ENCODE measurements around the gene ATP2B2. TPM values are rescaled to one million over a fixed set of nuclear protein-coding genes. Genes with fewer than 3 reads are reported as not detected.
A peak's percentile ranks its signal among the peaks of the same experiment; 100 is the strongest.

ATP2B2 gene
- total and polyA plus RNA-seq, 9 of the 15 experiments (the other 6 are each of a cell fraction or from before 2014, with no cell fraction given), result 0.06 TPM; not detected in 8

DNA sequence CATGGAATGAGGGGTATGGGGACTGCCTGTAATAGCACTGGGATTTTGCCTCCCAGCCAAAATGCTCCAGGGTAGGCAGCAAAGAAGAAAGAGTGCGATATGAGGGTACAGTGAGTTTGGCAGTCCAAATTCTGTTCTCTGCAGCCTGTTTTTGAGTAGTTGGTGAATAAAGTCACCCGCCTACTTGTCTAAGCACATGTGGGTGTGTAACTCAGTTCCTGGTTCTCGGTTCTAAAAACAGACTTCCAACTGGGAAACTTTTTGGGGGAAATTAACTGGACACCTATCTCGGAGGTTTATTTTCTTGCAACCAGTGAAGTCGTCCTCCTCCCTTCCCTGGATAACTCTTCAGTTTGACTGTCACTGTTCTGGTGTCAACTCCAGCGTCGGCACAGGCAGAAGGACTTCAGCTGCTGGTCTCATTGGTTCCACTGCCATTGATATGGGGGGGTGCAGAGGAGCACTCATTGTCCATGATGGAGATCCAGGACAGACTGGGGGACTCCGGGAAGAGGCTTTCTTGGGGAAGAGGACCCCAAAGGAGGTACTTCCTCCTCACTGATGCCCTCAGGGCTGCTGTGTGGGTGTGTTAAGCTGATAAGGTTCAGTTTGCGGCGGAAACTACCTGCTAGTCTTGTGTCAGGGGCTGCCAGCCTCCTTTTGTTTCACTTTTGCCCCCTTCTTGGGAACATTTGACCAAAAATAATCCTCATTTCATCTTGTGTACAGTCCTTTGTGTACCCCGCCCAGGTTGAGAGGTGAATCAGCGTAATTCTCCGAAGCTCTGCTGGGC lies 225.8 kb downstream of the ATP2B2 start (continued):
- TF ChIP-seq RBFOX2 (IDR thresholded peaks at IDR 0.05; ENCODE audit: low read depth, low read length), result no peak
- no peak for TF ChIP-seq KAT8 (IDR thresholded peaks at IDR 0.05; ENCODE audit: low read depth)
- TF ChIP-seq, protein P1, sequence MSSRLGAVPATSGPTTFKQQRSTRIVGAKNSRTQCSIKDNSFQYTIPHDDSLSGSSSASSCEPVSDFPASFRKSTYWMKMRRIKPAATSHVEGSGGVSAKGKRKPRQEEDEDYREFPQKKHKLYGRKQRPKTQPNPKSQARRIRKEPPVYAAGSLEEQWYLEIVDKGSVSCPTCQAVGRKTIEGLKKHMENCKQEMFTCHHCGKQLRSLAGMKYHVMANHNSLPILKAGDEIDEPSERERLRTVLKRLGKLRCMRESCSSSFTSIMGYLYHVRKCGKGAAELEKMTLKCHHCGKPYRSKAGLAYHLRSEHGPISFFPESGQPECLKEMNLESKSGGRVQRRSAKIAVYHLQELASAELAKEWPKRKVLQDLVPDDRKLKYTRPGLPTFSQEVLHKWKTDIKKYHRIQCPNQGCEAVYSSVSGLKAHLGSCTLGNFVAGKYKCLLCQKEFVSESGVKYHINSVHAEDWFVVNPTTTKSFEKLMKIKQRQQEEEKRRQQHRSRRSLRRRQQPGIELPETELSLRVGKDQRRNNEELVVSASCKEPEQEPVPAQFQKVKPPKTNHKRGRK (tag; IDR thresholded peaks at IDR 0.05), result no peak
- TF ChIP-seq YY1 (IDR thresholded peaks at IDR 0.05; ENCODE audit: borderline replicate concordance in 1 of 3, control insufficient read depth in 1 of 3, extremely low read depth in 1 of 3, insufficient read depth in 3 of 3, insufficient read length in 1 of 3, insufficient replicate concordance in 2 of 3, low read depth in 1 of 3, low read length in 2 of 3), result no peak
- no peak for TF ChIP-seq SMAD1 (IDR thresholded peaks at IDR 0.05; ENCODE audit: low read depth, low read length, partially characterized antibody)
- no peak for TF ChIP-seq XRCC3 (IDR thresholded peaks at IDR 0.05)
- 0 out of 2 replicates have a peak, but pooled peaks have one; percentile 29 for TF ChIP-seq EGR1 (conservative IDR thresholded peaks at IDR 0.05)
- TF ChIP-seq ELK3 (CRISPR knock-in tag; IDR thresholded peaks at IDR 0.05), result no peak
- peak; percentile 62 for TF ChIP-seq ZNF316 (IDR thresholded peaks at IDR 0.05)
- peak; percentile 37; the same call in 1 of the 2 replicates for TF ChIP-seq ZBTB7A (IDR thresholded peaks at IDR 0.05; ENCODE audit: borderline replicate concordance, control insufficient read depth, low read depth, low read length)
- no peak for TF ChIP-seq CBX5 (IDR thresholded peaks at IDR 0.05; ENCODE audit: borderline replicate concordance, low read depth)
- TF ChIP-seq ZNF778 (CRISPR knock-in tag; IDR thresholded peaks at IDR 0.05), result no peak
- no peak for TF ChIP-seq ZBTB34 (CRISPR knock-in tag; IDR thresholded peaks at IDR 0.05)
- no peak for TF ChIP-seq TSHZ1 (CRISPR knock-in tag; IDR thresholded peaks at IDR 0.05)
- no peak for TF ChIP-seq EZH2 (IDR thresholded peaks at IDR 0.05; ENCODE audit: borderline replicate concordance, low read depth, low read length)
- TF ChIP-seq ZSCAN29 (IDR thresholded peaks at IDR 0.05), result no peak
- TF ChIP-seq TCF3 (CRISPR knock-in tag; IDR thresholded peaks at IDR 0.05), result peak; percentile 52
- TF ChIP-seq ZNF263 (CRISPR knock-in tag; IDR thresholded peaks at IDR 0.05; ENCODE audit: borderline replicate concordance), result 0 out of 2 replicates have a peak, but pooled peaks have one; percentile 57
- no peak for TF ChIP-seq FIP1L1 (IDR thresholded peaks at IDR 0.05; ENCODE audit: low read depth, low read length, poor library complexity, severe bottlenecking)
- no peak for TF ChIP-seq ATF1 (CRISPR knock-in tag; IDR thresholded peaks at IDR 0.05)
- TF ChIP-seq ATF1 (tag; IDR thresholded peaks at IDR 0.05), result no peak
